Breast epithelium (tissue), 4 donors: Measurements from ENCODE around the gene CAMK1G. TPM values are rescaled to one million over a fixed set of nuclear protein-coding genes. Genes with fewer than 3 reads are reported as not detected.

Source experiments
- DNase-seq, 2 donors: peaks; one replicate each; pipeline ENCODE4 v3.0.0-alpha.2; 2019; ENCODE audit warnings: low spot score in 2 of 2
- H3K27ac ChIP-seq, 2 donors: fragments of 200-600 bp; sonication (generic) in 1 of 2; one replicate each; pipeline ENCODE4 v1.5.1; 2016 to 2019; ENCODE audit warnings: mild to moderate bottlenecking in 1 of 2
- H3K27me3 ChIP-seq, 2 donors: fragments of 200-600 bp; sonication (generic) in 1 of 2; one replicate each; pipeline versions ENCODE4 v1.5.1 to v1.6.0; 2017 to 2019; ENCODE audit warnings: control low read depth in 1 of 2, mild to moderate bottlenecking in 1 of 2
- H3K36me3 ChIP-seq: fragments of 200-600 bp; one replicate; pipeline ENCODE4 v1.5.1; 2019
- H3K4me1 ChIP-seq, 2 donors: fragments of 200-600 bp; sonication (generic); one replicate each; pipeline ENCODE4 v1.5.1; 2016 to 2019; ENCODE audit warnings: control low read depth in 1 of 2
- H3K4me3 ChIP-seq, 3 donors: fragments of 200-600 bp; sonication (generic); 1 replicate in 2 of 3; 2 replicates in 1 of 3; pipeline ENCODE4 v1.5.1; 2016 to 2019; ENCODE audit warnings: mild to moderate bottlenecking in 3 of 3, moderate library complexity in 2 of 3
- H3K9me3 ChIP-seq, 2 donors: fragments of 200-600 bp; sonication (generic) in 1 of 2; one replicate each; pipeline ENCODE4 v1.5.1; 2016 to 2019; ENCODE audit warnings: control low read depth in 1 of 2
- CTCF ChIP-seq, 3 donors: fragments of 450-650 bp; IDR thresholded peaks; one replicate each; pipeline ENCODE4 v1.5.1; 2016 to 2017; ENCODE audit warnings: antibody characterized with exemption in 3 of 3, mild to moderate bottlenecking in 3 of 3, moderate library complexity in 3 of 3
- POLR2A ChIP-seq: fragments of 450-650 bp; IDR thresholded peaks from one replicate; pipeline ENCODE4 v1.6.1; 2016; ENCODE audit warnings: antibody characterized with exemption, mild to moderate bottlenecking, moderate library complexity
- POLR2AphosphoS5 ChIP-seq, 3 donors: sonication (generic); formaldehyde crosslinking; IDR thresholded peaks; one replicate each; pipeline ENCODE4 v1.6.1; 2017; ENCODE audit warnings: antibody characterized with exemption in 3 of 3
- intact Hi-C: fragments of 100-400 bp; cut with DNase I; formaldehyde crosslinking; loops from one replicate; pipeline ENCODE4 v1.15.1; 2023; ENCODE audit warnings: low total_unique reads
- total RNA-seq, 3 donors: library from RNA; depleted of rRNA; stranded (reverse); fragments of >200 nt; gene quantifications; one replicate each; pipeline ENCODE4 v1.1.0, GENCODE V29; 2016

Gene CAMK1G
- total RNA-seq, 3 donors from 2014 or later: 0.16 to 1.8 TPM; not detected in 1

GRCh38 chr1:209622841-209623829, 39.6 kb downstream of the CAMK1G start:
- Histone ChIP-seq H3K36me3 (no peaks in the 10 kb centered on the region), H3K4me3 (no peak overlapping the region), H3K27me3 (no peaks in the 10 kb centered on the region), H3K27ac (no peak overlapping the region), H3K9me3 (no peaks in the 10 kb centered on the region), H3K4me1 (no peaks in the 10 kb centered on the region)
- no peak for DNase-seq
- TF ChIP-seq CTCF (IDR thresholded peaks at IDR 0.05): no peak
- TF ChIP-seq POLR2A: no peak
- TF ChIP-seq POLR2AphosphoS5 (IDR thresholded peaks at IDR 0.05): no peak
- intact Hi-C loops: no loop called here

- Histone ChIP-seq H3K27me3 (no peaks in the 10 kb centered on the region), H3K4me1 (no peaks in the 10 kb centered on the region), H3K4me3 (no peak overlapping the region), H3K27ac (no peak overlapping the region), H3K9me3 (no peaks in the 10 kb centered on the region), H3K36me3 (no peaks in the 10 kb centered on the region)
- DNase-seq: no peak
- no peak for TF ChIP-seq CTCF (IDR thresholded peaks at IDR 0.05)
- TF ChIP-seq POLR2AphosphoS5 (IDR thresholded peaks at IDR 0.05): no peak
- no peak for TF ChIP-seq POLR2A
- intact Hi-C loops: no loop called here
Measured at GRCh38 chr1:209624558-209625549, 41.3 kb downstream of the CAMK1G start.

- no peak for TF ChIP-seq CTCF (IDR thresholded peaks at IDR 0.05)
- TF ChIP-seq POLR2A: no peak
- no peak for TF ChIP-seq POLR2AphosphoS5 (IDR thresholded peaks at IDR 0.05)
- no peaks in the 10 kb centered on the region for H3K36me3 ChIP-seq
- no peak for DNase-seq
- intact Hi-C loops: no loop called here
- no peak overlapping the region for H3K27ac ChIP-seq
- H3K4me3 ChIP-seq: no peak overlapping the region
- H3K4me1 ChIP-seq: no peaks in the 10 kb centered on the region
- H3K27me3 ChIP-seq: no peaks in the 10 kb centered on the region
- H3K9me3 ChIP-seq: no peaks in the 10 kb centered on the region
Measured at GRCh38 chr1:209625791-209626285, 42.3 kb downstream of the CAMK1G start.

GRCh38 chr1:209626346-209627026, 43.0 kb downstream of the CAMK1G start:
- no peak overlapping the region for H3K27ac ChIP-seq
- no peaks in the 10 kb centered on the region for H3K4me1 ChIP-seq
- H3K4me3 ChIP-seq: no peak overlapping the region
- DNase-seq: no peak
- TF ChIP-seq POLR2AphosphoS5 (IDR thresholded peaks at IDR 0.05) (no peak), CTCF (IDR thresholded peaks at IDR 0.05) (no peak), POLR2A (no peak)
- intact Hi-C loops: no loop called here
- H3K9me3 ChIP-seq: no peaks in the 10 kb centered on the region
- no peaks in the 10 kb centered on the region for H3K36me3 ChIP-seq
- H3K27me3 ChIP-seq: no peaks in the 10 kb centered on the region
